HG03196 (cell line): ENCODE data around the gene HPGDS.
"Not testable (repeated sequence)": the region's sequence is repeated elsewhere in the genome, so short reads cannot be mapped to it uniquely, and the experiment has no call there.

Experiments used
- ATAC-seq: cut with Tn5 transposase; IDR thresholded peaks from one replicate; pipeline ENCODE4 v1.9.1; 2021; ENCODE audit not compliant: unreplicated experiment

Gene HPGDS

GRCh38 chr4:94358101-94358500 is 15.5 kb upstream of the HPGDS start:
- no peak for ATAC-seq

- no peak for ATAC-seq
Observed at GRCh38 chr4:94357624-94358023, 15.0 kb upstream of the HPGDS start.

GRCh38 chr4:94356444-94356843 is 13.8 kb upstream of the HPGDS start:
- no peak for ATAC-seq

GRCh38 chr4:94354474-94354896 is 11.8 kb upstream of the HPGDS start:
- ATAC-seq, result no peak

GRCh38 chr4:94352996-94353395 is 10.4 kb upstream of the HPGDS start:
- ATAC-seq, result no peak

- no peak for ATAC-seq
Observed at GRCh38 chr4:94352163-94352562, 9.5 kb upstream of the HPGDS start.

- no peak for ATAC-seq
Observed at GRCh38 chr4:94351319-94351718, 8.7 kb upstream of the HPGDS start.

- no peak for ATAC-seq
Observed at GRCh38 chr4:94350095-94350494, 7.5 kb upstream of the HPGDS start.

GRCh38 chr4:94349193-94349592 is 6.6 kb upstream of the HPGDS start:
- ATAC-seq, result no peak

GRCh38 chr4:94348666-94349065 is 6.0 kb upstream of the HPGDS start:
- no peak for ATAC-seq

- ATAC-seq, result no peak
Observed at GRCh38 chr4:94346541-94346940, 3.9 kb upstream of the HPGDS start.

GRCh38 chr4:94345969-94346368 is 3.3 kb upstream of the HPGDS start:
- no peak for ATAC-seq

GRCh38 chr4:94345266-94345665 is 2.6 kb upstream of the HPGDS start:
- no peak for ATAC-seq

- no peak for ATAC-seq
Observed at GRCh38 chr4:94344457-94344856, 1.8 kb upstream of the HPGDS start.

GRCh38 chr4:94341481-94342370 is 910 bp downstream of the HPGDS start:
- no peak for ATAC-seq

GRCh38 chr4:94339779-94340178 is 2.9 kb downstream of the HPGDS start:
- no peak for ATAC-seq

- ATAC-seq, result peak; percentile 72
Observed at GRCh38 chr4:94338681-94339351, 3.8 kb downstream of the HPGDS start.

- not testable (repeated sequence) for ATAC-seq
Observed at GRCh38 chr4:94336791-94337190, 5.8 kb downstream of the HPGDS start.

GRCh38 chr4:94336303-94336702 is 6.3 kb downstream of the HPGDS start:
- ATAC-seq, result no peak

- no peak for ATAC-seq
Observed at GRCh38 chr4:94334962-94335361, 7.7 kb downstream of the HPGDS start.

GRCh38 chr4:94334476-94334875 is 8.2 kb downstream of the HPGDS start:
- no peak for ATAC-seq

- no peak for ATAC-seq
Observed at GRCh38 chr4:94333866-94334265, 8.8 kb downstream of the HPGDS start.
